Bone marrow (tissue), 2 donors: ENCODE results near the gene SRSF9.
"Not testable (repeated sequence)": the region's sequence is repeated elsewhere in the genome, so short reads cannot be mapped to it uniquely, and the experiment has no call there.

Experiments
- DNase-seq, 2 donors: peaks; one replicate each; lab custom pipeline; 2025; lab: John Stamatoyannopoulos, UW

The SRSF9 gene

GRCh38 chr12:120447992-120448391 lies 21.6 kb downstream of the SRSF9 start:
- DNase-seq, result no peak

GRCh38 chr12:120446844-120447178 lies 22.7 kb downstream of the SRSF9 start:
- not testable (repeated sequence) for DNase-seq

GRCh38 chr12:120445911-120446843 lies 23.4 kb downstream of the SRSF9 start, which contains the start of the genes GATC and TRIAP1:
Gene GATC (plus strand): TSS chr12:120446444. CDS start chr12:120446481, 37 bp downstream.
Gene TRIAP1 (minus strand): TSS chr12:120446384. CDS start chr12:120446372, 12 bp downstream.
- peak; percentile 69 to 85 for DNase-seq

- DNase-seq, result no peak
These were observed 24.9 kb downstream of the SRSF9 start for GRCh38 chr12:120444676-120445075.

GRCh38 chr12:120439646-120440247 lies 29.8 kb downstream of the SRSF9 start:
- DNase-seq, result peak; percentile 19 to 73

GRCh38 chr12:120438495-120439198 lies 30.9 kb downstream of the SRSF9 start:
- no peak for DNase-seq

- DNase-seq, result peak; percentile 72 to 97
These were observed 31.6 kb downstream of the SRSF9 start, which contains the start of gene COX6A1 for GRCh38 chr12:120437735-120438494. Gene COX6A1 (plus strand): TSS chr12:120438113. CDS start chr12:120438127, 14 bp downstream.

- DNase-seq, result no peak
These were observed 36.6 kb downstream of the SRSF9 start for GRCh38 chr12:120432772-120433525.

- DNase-seq, result no peak
These were observed 40.2 kb downstream of the SRSF9 start for GRCh38 chr12:120429368-120429767.

- no peak for DNase-seq
These were observed 40.8 kb downstream of the SRSF9 start for GRCh38 chr12:120428597-120429229.

GRCh38 chr12:120425797-120426196 lies 43.8 kb downstream of the SRSF9 start:
- no peak for DNase-seq

- DNase-seq, result no peak
These were observed 46.6 kb downstream of the SRSF9 start for GRCh38 chr12:120422892-120423456.

GRCh38 chr12:120421701-120422100 lies 47.8 kb downstream of the SRSF9 start:
- no peak for DNase-seq

- no peak for DNase-seq
These were observed 51.5 kb downstream of the SRSF9 start for GRCh38 chr12:120417917-120418580.

- DNase-seq, result no peak
These were observed 52.9 kb downstream of the SRSF9 start for GRCh38 chr12:120416490-120417216.

GRCh38 chr12:120413901-120414695 lies 55.5 kb downstream of the SRSF9 start:
- no peak for DNase-seq

- no peak for DNase-seq
These were observed 57.1 kb downstream of the SRSF9 start for GRCh38 chr12:120412421-120412820.
